DOHH2 (cell line): Measurements from ENCODE around the gene IFIH1.

Source experiments
- EZH2phosphoT487 ChIP-seq: fragments of 200-600 bp; sonication (generic); IDR thresholded peaks from 2 replicates; pipeline ENCODE4 v1.6.1; 2017; ENCODE audit warnings: borderline replicate concordance, mild to moderate bottlenecking, antibody characterized with exemption, low read length, moderate library complexity, mixed read lengths
- TF ChIP-seq, protein P1 (sequence below): fragments of 200-600 bp; sonication (generic); IDR thresholded peaks from one replicate; pipeline ENCODE4 v1.5.1; 2014; ENCODE audit warnings: antibody characterized with exemption, mild to moderate bottlenecking, low read depth, low read length; ENCODE audit not compliant: poor library complexity, severe bottlenecking

DNA sequence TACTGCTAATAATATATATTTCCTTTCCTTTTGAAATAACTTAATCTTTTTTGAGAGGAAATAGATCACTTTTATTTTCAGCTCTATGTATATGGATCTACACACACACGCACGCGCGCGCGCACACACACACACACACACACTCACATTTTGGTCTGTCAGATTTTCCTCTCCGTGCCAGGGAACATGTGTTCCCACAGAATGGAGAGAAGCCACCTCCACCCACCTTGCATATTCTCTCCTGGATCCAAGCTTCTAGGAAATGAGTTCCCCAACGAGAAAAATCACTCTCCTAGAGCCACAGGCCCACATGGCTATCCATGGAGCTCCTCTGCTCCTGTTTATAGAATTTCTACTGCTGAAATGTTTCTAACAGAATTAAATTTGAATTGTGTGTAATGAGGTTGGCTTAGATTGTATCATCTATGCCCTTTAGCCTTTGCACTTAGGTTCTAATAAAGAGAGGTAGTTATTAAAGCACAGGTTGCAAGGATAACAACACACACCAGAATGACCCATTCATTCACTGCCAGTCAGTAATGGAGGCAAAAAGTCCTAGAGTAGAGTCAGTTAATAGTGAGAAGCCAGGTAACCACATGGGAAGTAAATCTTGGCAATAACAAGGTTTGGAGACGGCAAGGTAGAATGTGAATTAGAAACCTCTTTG, 19.7 kb downstream of the IFIH1 start:
- TF ChIP-seq, protein P1, sequence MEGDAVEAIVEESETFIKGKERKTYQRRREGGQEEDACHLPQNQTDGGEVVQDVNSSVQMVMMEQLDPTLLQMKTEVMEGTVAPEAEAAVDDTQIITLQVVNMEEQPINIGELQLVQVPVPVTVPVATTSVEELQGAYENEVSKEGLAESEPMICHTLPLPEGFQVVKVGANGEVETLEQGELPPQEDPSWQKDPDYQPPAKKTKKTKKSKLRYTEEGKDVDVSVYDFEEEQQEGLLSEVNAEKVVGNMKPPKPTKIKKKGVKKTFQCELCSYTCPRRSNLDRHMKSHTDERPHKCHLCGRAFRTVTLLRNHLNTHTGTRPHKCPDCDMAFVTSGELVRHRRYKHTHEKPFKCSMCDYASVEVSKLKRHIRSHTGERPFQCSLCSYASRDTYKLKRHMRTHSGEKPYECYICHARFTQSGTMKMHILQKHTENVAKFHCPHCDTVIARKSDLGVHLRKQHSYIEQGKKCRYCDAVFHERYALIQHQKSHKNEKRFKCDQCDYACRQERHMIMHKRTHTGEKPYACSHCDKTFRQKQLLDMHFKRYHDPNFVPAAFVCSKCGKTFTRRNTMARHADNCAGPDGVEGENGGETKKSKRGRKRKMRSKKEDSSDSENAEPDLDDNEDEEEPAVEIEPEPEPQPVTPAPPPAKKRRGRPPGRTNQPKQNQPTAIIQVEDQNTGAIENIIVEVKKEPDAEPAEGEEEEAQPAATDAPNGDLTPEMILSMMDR: no peak
- no peak for TF ChIP-seq EZH2phosphoT487
